GM18907 (cell line): ENCODE measurements around the gene SERHL2.
"Not testable (repeated sequence)": the region's sequence is repeated elsewhere in the genome, so short reads cannot be mapped to it uniquely, and the experiment has no call there.

ENCODE experiments used
- ATAC-seq: cut with Tn5 transposase; IDR thresholded peaks from one replicate; pipeline ENCODE4 v1.9.1; 2021; ENCODE audit warnings: mild to moderate bottlenecking, moderate library complexity; ENCODE audit not compliant: unreplicated experiment

SERHL2 gene

DNA sequence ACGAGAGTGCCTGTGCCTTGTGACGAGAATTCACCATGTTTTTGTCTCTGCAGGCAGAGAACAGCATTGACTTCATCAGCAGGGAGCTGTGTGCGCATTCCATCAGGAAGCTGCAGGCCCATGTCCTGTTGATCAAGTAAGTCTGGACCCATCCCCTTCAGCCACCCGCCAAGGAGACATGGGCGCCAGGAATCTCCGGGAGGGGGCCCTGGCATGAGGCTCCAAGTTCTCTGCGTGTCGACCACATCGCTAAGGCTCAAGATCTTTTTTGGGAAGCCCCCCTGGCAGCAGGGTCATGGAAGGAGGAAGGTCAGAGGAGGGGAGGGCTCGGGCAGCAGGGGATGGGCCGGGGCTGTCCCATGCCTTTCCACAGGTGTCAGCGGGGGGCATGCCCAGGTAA lies 17.3 kb downstream of the SERHL2 start:
- ATAC-seq: not testable (repeated sequence)

DNA sequence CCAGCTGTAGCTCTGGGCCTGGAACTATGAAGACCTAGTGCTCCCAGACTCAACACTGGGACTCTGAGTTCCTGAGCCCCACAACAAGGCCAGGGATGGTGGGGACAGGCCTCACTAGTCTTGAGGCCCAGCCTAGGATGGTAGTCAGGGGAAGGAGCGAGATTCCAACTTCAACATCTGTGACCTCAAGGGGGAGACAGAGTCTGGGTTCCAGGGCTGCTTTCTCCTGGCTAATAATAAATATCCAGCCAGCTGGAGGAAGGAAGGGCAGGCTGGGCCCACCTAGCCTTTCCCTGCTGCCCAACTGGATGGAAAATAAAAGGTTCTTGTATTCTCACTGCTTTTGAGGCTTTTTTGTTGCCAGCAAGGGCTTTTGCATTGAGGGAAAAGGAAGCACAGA lies 20.3 kb downstream of the SERHL2 start:
- ATAC-seq: not testable (repeated sequence)

GRCh38 chr22:42574468-42574867 lies 20.7 kb downstream of the SERHL2 start:
- not testable (repeated sequence) for ATAC-seq

DNA sequence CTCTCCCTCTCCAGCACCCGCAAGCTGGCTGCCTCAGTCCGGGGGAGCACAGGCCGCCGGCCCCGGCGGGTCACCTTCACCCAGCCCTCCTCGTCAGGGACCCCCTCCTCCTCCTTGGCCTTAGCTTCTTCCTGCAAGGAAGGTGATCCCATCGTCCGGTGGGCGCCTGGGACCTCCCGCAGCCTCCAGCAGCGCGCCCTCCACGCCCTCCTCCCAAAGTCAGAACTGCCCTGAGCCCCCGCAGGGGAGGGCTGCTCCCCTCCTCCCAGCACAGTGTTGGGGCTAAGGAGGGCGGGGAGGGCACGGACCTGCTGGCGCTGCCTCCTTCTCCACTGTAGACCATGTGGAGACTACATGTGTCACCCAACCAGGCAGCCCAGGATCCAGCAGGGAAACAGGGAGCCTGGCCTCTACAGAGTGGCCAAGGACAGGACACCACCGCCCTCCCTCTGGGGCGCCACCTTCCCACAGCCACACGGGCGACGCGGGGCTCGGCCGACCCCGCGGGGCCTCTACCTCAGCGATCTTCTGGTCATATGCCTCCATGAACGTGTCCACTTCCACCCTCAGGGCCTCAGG lies 22.3 kb downstream of the SERHL2 start:
- ATAC-seq: not testable (repeated sequence)

DNA sequence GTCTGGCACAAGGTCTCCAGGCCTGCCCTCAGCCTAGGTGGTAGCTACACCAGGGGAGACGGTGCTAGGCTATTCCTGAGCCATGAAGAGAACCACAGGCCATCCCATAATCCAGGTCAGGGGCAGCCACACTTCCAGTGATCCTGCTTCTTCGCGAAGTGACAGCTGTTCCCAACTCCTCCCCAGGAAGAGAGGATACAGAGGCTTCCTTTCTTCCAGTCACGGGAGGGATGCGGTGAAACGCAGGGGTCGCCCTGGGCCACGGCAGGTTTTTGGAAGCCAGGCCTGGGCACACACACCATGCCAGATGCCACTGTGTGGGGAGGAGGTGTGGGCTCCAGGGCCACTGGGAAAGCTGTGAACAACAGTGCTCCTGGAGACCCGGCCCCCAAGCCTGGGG lies 23.4 kb downstream of the SERHL2 start:
- ATAC-seq: not testable (repeated sequence)

- no peak for ATAC-seq
Measured at GRCh38 chr22:42577623-42578240, 24.0 kb downstream of the SERHL2 start.

DNA sequence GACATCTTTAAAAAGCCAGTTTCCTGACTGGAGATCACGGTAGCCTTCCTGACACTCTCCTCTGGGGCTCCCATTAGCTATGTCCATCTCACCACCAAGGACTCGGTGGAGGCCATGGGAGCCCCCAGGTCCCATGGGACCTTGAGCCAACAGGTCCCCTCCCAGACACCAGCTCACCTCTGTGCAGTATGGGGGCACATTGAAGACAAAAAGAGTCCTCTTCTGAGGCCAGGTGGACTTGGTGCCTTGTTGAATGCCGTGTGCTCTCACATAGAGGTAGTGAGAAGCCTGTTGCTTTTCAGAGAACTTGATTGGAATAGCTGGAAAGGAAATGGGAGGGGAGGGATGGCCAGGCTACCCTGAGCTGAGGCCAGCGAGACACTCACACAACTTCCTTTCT lies 26.3 kb downstream of the SERHL2 start:
- not testable (repeated sequence) for ATAC-seq

DNA sequence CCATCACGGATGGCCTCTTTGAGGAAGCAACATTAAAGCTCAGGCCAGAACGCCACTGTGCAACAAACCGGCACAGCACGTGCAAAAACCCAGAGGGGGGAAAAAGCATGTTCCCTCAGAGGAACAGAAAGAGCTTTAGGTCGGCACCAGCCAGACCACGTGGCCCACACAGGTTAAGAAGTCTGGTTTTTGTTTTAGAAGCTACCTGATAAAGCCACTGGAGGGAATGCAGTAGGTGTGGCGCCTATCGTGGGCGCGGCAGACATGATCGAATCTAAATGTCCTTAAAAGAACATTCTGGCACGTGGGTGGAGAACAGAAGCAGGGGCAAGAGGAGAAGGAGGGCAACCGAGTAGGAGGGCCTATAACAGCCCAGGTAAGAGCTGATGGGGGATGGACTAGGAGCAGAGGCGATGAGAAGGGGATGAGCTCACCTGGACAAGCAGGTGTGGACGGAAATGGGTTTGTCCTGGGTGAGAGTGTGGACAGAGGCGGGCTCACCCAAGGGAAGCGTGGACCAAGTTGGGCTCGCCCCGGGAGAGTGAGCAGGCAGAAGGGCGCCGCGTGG lies 27.5 kb downstream of the SERHL2 start:
- not testable (repeated sequence) for ATAC-seq

- ATAC-seq: no peak
Measured at GRCh38 chr22:42581762-42582716, 28.3 kb downstream of the SERHL2 start.

GRCh38 chr22:42582987-42583386 lies 29.2 kb downstream of the SERHL2 start:
- no peak for ATAC-seq

DNA sequence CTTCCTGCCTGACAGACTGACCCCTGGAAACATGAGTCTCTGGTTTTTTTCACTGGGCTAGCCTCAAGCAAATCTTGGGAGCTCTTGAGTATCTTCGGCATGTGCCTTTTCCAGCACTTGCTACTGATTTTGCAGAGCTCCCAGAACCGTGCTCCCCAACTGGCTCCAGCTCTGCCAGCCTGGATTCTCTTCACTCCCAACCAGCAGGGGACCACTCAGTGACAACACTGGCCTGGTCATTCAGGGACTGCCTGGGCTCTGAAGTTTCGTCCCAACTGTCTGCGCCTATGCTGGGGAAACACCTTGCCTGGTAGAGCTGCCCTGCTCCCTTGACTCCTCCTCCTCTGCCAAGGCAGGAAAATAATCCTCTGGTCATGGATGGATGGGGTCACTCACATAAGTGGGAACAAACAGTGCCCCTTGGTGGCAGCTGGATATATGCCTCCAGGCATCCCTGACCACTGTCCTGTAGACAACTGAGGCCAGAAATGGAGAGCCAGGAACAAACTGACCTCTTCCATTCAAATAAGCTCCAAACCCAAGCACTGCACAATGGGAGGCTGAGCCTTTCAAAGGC lies 30.7 kb downstream of the SERHL2 start:
- no peak for ATAC-seq

DNA sequence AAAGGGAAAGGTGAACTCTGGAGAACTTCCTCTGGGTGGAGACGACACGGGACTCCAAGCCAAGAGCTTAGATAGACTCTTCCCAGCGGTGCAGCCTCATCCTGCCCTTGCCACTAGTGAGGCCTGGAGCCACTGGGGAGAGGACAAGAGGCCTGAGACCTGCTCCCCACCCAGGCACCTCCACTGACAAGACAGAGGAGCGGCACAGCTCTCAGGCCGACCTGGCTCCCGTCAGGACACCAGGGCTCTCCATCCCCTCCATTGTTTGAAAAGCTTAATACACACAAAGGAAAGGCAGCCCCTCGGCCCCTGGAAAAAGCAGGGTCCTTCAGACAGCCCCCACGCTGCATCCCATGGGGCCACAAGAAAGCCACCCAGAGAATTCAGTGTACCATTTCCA lies 31.3 kb downstream of the SERHL2 start:
- no peak for ATAC-seq

GRCh38 chr22:42586381-42586780 lies 32.6 kb downstream of the SERHL2 start:
- no peak for ATAC-seq

- ATAC-seq: no peak
Measured at GRCh38 chr22:42587588-42588175, 33.9 kb downstream of the SERHL2 start.

GRCh38 chr22:42591987-42592386 lies 38.2 kb downstream of the SERHL2 start:
- no peak for ATAC-seq

- no peak for ATAC-seq
Measured at GRCh38 chr22:42595434-42595833, 41.7 kb downstream of the SERHL2 start.

GRCh38 chr22:42596336-42596735 lies 42.6 kb downstream of the SERHL2 start:
- no peak for ATAC-seq

GRCh38 chr22:42596863-42597530 lies 43.2 kb downstream of the SERHL2 start:
- no peak for ATAC-seq

DNA sequence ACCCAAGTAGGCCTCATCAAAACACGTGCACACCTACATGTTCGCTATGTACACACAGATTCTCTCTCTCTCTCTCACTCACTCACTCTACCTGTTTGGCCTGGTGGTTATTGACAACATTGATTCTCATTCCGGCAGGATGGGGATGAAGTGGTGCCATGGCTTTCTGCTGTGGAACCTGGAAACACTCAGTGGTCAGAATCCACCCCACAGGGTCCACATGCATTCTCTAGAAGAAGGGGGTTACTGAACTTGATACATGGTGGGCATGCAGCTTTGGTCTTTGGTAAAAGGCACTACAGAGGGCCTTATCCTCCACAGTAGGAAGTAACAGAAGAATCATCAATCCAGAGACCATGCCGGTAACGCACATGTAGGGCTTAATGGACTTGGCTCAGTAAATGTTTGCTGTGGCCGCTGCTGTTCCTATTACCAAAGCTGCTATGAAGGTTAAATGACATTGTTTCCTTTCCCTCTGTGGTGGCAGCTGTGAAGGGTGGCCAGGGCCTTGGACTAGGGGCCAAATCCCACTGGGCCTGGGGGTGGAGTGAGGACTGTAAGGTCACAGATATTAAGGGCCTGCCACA lies 48.2 kb downstream of the SERHL2 start:
- ATAC-seq: no peak

DNA sequence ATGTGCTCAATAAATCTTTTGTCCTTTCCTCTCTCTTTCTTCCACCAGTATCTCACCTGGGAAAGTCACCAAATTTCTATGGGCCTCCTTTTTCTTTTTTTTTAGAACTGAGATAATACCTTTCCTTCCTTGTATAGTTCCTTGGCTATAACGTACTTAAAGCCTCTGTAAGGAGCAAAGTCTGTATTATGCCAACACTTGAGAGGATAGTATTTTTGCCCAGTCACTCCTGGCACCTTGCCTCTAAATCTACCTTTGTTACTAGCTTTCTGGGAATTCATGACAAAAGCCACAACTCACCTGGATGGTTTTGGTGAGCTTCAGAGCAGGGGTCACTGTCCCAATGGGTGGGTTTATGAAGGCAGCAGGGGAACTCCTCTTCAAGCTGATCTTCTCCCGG lies 48.7 kb downstream of the SERHL2 start:
- ATAC-seq: no peak
